Activated naive CD8-positive, alpha-beta T cell treated with anti-CD3 and anti-CD28 coated beads for 36 hours (primary cell): ENCODE results near the gene PLAU. TPM values are rescaled to one million over a fixed set of nuclear protein-coding genes. Genes with fewer than 3 reads are reported as not detected.

ENCODE experiments used
- DNase-seq: peaks from one replicate; pipeline ENCODE4 v3.0.0; 2021
- H3K27ac Mint-ChIP-seq: one replicate; pipeline ENCODE4 v1.8.0; 2022; ENCODE audit warnings: mild to moderate bottlenecking, moderate library complexity, mixed read lengths
- H3K27me3 Mint-ChIP-seq: one replicate; pipeline ENCODE4 v1.8.0; 2022; ENCODE audit warnings: mild to moderate bottlenecking, mixed read lengths
- H3K36me3 Mint-ChIP-seq: one replicate; pipeline ENCODE4 v1.8.0; 2021; ENCODE audit warnings: mild to moderate bottlenecking, mixed read lengths
- H3K4me1 Mint-ChIP-seq: one replicate; pipeline ENCODE4 v1.8.0; 2021; ENCODE audit warnings: mixed read lengths
- H3K4me3 Mint-ChIP-seq: one replicate; pipeline ENCODE4 v1.8.0; 2022; ENCODE audit warnings: mild to moderate bottlenecking, moderate library complexity, mixed read lengths
- H3K9me3 Mint-ChIP-seq: one replicate; pipeline ENCODE4 v1.8.0; 2022; ENCODE audit warnings: mixed read lengths
- total RNA-seq, 2 experiments: library from RNA; stranded (reverse); gene quantifications; one replicate each; pipeline ENCODE4 v1.2.3, GENCODE V29; 2021

PLAU gene
- total RNA-seq, 2 experiments from 2014 or later: 0.12 TPM; not detected in 1

- no peak for DNase-seq
- peaks cover 59% of the 10 kb centered on the region for H3K4me1 Mint-ChIP-seq
- H3K36me3 Mint-ChIP-seq: peaks cover 17% of the 10 kb centered on the region
- no peaks in the 10 kb centered on the region for H3K9me3 Mint-ChIP-seq
- H3K27ac Mint-ChIP-seq: no peak overlapping the region
- H3K4me3 Mint-ChIP-seq: peak overlapping the region; percentile 79
- H3K27me3 Mint-ChIP-seq: no peaks in the 10 kb centered on the region
Measured at GRCh38 chr10:73873142-73873837, 37.6 kb upstream of the PLAU start.

- Mint-ChIP-seq H3K36me3 (peaks cover 17% of the 10 kb centered on the region), H3K27me3 (no peaks in the 10 kb centered on the region), H3K9me3 (no peaks in the 10 kb centered on the region), H3K27ac (no peak overlapping the region), H3K4me1 (peaks cover 62% of the 10 kb centered on the region), H3K4me3 (peak overlapping the region; percentile 62)
- DNase-seq: no peak
Measured at GRCh38 chr10:73873838-73874215, 37.1 kb upstream of the PLAU start.

- H3K4me1 Mint-ChIP-seq: peaks cover 65% of the 10 kb centered on the region
- DNase-seq: peak; percentile 85
- peak within 1 kb of the TSS; percentile 85 for H3K4me3 Mint-ChIP-seq
- H3K9me3 Mint-ChIP-seq: no peaks in the 10 kb centered on the region
- peaks cover 17% of the 10 kb centered on the region for H3K36me3 Mint-ChIP-seq
- peak within 1 kb of the TSS; percentile 92 for H3K27ac Mint-ChIP-seq
- H3K27me3 Mint-ChIP-seq: no peaks in the 10 kb centered on the region
Measured at GRCh38 chr10:73874267-73875138, 36.4 kb upstream of the PLAU start, which contains the start of gene CAMK2G. CAMK2G (minus strand) TSS chr10:73874555; CDS start chr10:73874461, 94 bp downstream.

GRCh38 chr10:73875139-73875475, 35.8 kb upstream of the PLAU start:
- Mint-ChIP-seq H3K27me3 (no peaks in the 10 kb centered on the region), H3K27ac (peak overlapping the region; percentile 92), H3K36me3 (peaks cover 17% of the 10 kb centered on the region), H3K4me1 (peaks cover 66% of the 10 kb centered on the region), H3K9me3 (no peaks in the 10 kb centered on the region), H3K4me3 (peak overlapping the region; percentile 85)
- peak; percentile 57 for DNase-seq

- peak overlapping the region; percentile 31 for H3K27ac Mint-ChIP-seq
- H3K27me3 Mint-ChIP-seq: no peaks in the 10 kb centered on the region
- no peaks in the 10 kb centered on the region for H3K9me3 Mint-ChIP-seq
- no peak for DNase-seq
- H3K4me3 Mint-ChIP-seq: peak overlapping the region; percentile 15
- peaks cover 9% of the 10 kb centered on the region for H3K36me3 Mint-ChIP-seq
- H3K4me1 Mint-ChIP-seq: peaks cover 57% of the 10 kb centered on the region
Measured at GRCh38 chr10:73876157-73876556, 34.8 kb upstream of the PLAU start.

- Mint-ChIP-seq H3K27ac (no peak overlapping the region), H3K36me3 (peaks cover 9% of the 10 kb centered on the region), H3K4me1 (peaks cover 55% of the 10 kb centered on the region), H3K4me3 (no peak overlapping the region), H3K27me3 (no peaks in the 10 kb centered on the region), H3K9me3 (no peaks in the 10 kb centered on the region)
- DNase-seq: no peak
Measured at GRCh38 chr10:73876566-73876965, 34.4 kb upstream of the PLAU start.

DNA sequence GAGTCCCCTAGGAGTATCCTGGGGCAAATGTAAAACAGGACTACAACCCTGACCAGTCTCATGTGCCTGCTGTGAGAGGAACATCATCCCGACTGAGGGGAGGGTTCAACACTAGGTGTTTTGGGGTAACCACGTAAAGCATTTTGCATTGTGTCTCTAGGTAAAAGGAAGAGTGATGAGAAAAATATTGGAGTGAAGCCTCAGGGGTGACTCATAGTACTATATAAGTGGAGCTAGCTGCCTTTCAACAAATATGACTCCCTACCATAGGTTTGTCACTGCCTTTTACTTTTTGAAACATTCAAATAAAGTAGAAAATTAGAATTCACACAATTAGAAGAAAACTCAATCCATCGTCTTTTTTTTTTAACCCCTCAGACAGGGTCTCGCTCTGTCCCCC, 34.0 kb upstream of the PLAU start:
- Mint-ChIP-seq H3K27ac (no peak overlapping the region), H3K4me3 (no peak overlapping the region), H3K27me3 (no peaks in the 10 kb centered on the region), H3K36me3 (peaks cover 8% of the 10 kb centered on the region), H3K4me1 (peaks cover 52% of the 10 kb centered on the region), H3K9me3 (no peaks in the 10 kb centered on the region)
- no peak for DNase-seq

- Mint-ChIP-seq H3K27ac (no peak overlapping the region), H3K36me3 (peaks cover 5% of the 10 kb centered on the region)
Measured at GRCh38 chr10:73877533-73878160, 33.3 kb upstream of the PLAU start.

GRCh38 chr10:73878365-73878764, 32.6 kb upstream of the PLAU start:
- Mint-ChIP-seq H3K4me1 (peaks cover 38% of the 10 kb centered on the region), H3K4me3 (no peak overlapping the region), H3K36me3 (no peaks in the 10 kb centered on the region), H3K9me3 (no peaks in the 10 kb centered on the region), H3K27me3 (no peaks in the 10 kb centered on the region), H3K27ac (no peak overlapping the region)
- no peak for DNase-seq

More at GRCh38 chr10:73877533-73878160, 33.3 kb upstream of the PLAU start:
- H3K4me1 Mint-ChIP-seq: peaks cover 45% of the 10 kb centered on the region
- DNase-seq: no peak
- no peak overlapping the region for H3K4me3 Mint-ChIP-seq
- no peaks in the 10 kb centered on the region for H3K27me3 Mint-ChIP-seq
- no peaks in the 10 kb centered on the region for H3K9me3 Mint-ChIP-seq

GRCh38 chr10:73879296-73880173, 31.4 kb upstream of the PLAU start:
- H3K4me3 Mint-ChIP-seq: no peak overlapping the region
- H3K4me1 Mint-ChIP-seq: peaks cover 38% of the 10 kb centered on the region
- H3K27me3 Mint-ChIP-seq: no peaks in the 10 kb centered on the region
- peak overlapping the region; percentile 30 for H3K27ac Mint-ChIP-seq
- H3K9me3 Mint-ChIP-seq: no peaks in the 10 kb centered on the region
- no peaks in the 10 kb centered on the region for H3K36me3 Mint-ChIP-seq
- peak; percentile 92 for DNase-seq

DNA sequence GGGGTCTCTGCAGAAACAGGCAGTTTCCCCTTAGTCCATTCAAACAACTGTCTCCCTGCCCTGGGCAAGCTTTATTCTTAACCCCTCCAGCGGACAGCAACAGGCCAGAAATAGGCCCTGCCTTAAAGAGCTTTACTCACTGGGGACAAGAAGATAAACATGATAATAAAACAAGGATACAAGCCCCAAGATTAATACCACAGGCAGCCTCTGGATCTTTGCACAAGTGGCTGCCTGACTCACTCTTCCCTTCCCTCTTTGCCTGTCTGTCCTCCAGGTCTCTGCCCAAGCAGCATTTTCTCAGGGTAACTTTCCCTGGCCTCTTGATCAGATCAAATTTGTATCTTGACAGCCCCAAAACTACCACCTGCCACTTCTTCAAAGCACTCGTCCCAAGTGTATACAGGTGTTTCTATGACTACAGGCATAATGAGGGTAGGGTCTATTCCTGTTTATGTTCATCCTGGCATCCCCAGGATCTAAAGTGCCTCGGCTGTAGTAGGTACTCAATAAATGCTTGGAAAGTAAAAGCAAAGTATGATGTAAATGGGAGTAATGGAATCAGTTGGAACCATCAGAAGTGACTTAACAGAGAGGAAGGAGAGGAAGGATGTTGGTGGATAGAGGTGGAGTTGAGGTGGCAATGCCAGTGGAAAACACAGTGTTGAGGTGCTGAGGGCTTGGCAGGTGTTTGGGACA, 29.6 kb upstream of the PLAU start:
- DNase-seq: no peak
- Mint-ChIP-seq H3K9me3 (no peaks in the 10 kb centered on the region), H3K27ac (no peak overlapping the region), H3K4me1 (peaks cover 38% of the 10 kb centered on the region), H3K4me3 (no peak overlapping the region), H3K36me3 (no peaks in the 10 kb centered on the region), H3K27me3 (peaks cover 3% of the 10 kb centered on the region)

- H3K9me3 Mint-ChIP-seq: no peaks in the 10 kb centered on the region
- DNase-seq: no peak
- no peak overlapping the region for H3K4me3 Mint-ChIP-seq
- H3K36me3 Mint-ChIP-seq: no peaks in the 10 kb centered on the region
- peaks cover 14% of the 10 kb centered on the region for H3K4me1 Mint-ChIP-seq
- H3K27ac Mint-ChIP-seq: no peak overlapping the region
- H3K27me3 Mint-ChIP-seq: peaks cover 3% of the 10 kb centered on the region
Measured at GRCh38 chr10:73884017-73884416, 26.9 kb upstream of the PLAU start.

GRCh38 chr10:73886085-73886529, 24.8 kb upstream of the PLAU start:
- H3K4me3 Mint-ChIP-seq: no peak overlapping the region
- DNase-seq: peak; percentile 60
- peaks cover 3% of the 10 kb centered on the region for H3K27me3 Mint-ChIP-seq
- H3K9me3 Mint-ChIP-seq: no peaks in the 10 kb centered on the region
- H3K36me3 Mint-ChIP-seq: no peaks in the 10 kb centered on the region
- peaks cover 2% of the 10 kb centered on the region for H3K4me1 Mint-ChIP-seq
- H3K27ac Mint-ChIP-seq: no peak overlapping the region
